Effector memory CD8-positive, alpha-beta T cell (primary cell): ENCODE data around the gene ADAMTSL1.

Source experiments
- ATAC-seq: fragments of 150-1000 bp; cut with Tn5 transposase; replicated peaks from 2 replicates; pipeline ENCODE4 v1.10.0; 2021; ENCODE audit warnings: mild to moderate bottlenecking, moderate library complexity
- DNase-seq, 3 experiments: peaks; one replicate each; pipeline ENCODE4 v3.0.0; 2021
- H3K27ac Mint-ChIP-seq, 2 donors: one replicate each; pipeline ENCODE4 v1.8.0; 2022; ENCODE audit warnings: mild to moderate bottlenecking in 2 of 2, mixed read lengths in 2 of 2, moderate library complexity in 2 of 2
- H3K27me3 Mint-ChIP-seq, 2 donors: one replicate each; pipeline ENCODE4 v1.8.0; 2022; ENCODE audit warnings: mixed read lengths in 2 of 2
- H3K36me3 Mint-ChIP-seq: one replicate; pipeline ENCODE4 v1.8.0; 2022; ENCODE audit warnings: mild to moderate bottlenecking, moderate library complexity, mixed read lengths; ENCODE audit not compliant: insufficient read depth
- H3K4me1 Mint-ChIP-seq, 2 donors: one replicate each; pipeline ENCODE4 v1.8.0; 2022; ENCODE audit warnings: low read depth in 2 of 2, mixed read lengths in 2 of 2
- H3K4me3 Mint-ChIP-seq, 2 donors: one replicate each; pipeline ENCODE4 v1.8.0; 2022; ENCODE audit warnings: mild to moderate bottlenecking in 2 of 2, mixed read lengths in 2 of 2, moderate library complexity in 2 of 2
- H3K9me3 Mint-ChIP-seq, 2 donors: one replicate each; pipeline ENCODE4 v1.8.0; 2022; ENCODE audit warnings: mixed read lengths in 2 of 2

The ADAMTSL1 gene

DNA sequence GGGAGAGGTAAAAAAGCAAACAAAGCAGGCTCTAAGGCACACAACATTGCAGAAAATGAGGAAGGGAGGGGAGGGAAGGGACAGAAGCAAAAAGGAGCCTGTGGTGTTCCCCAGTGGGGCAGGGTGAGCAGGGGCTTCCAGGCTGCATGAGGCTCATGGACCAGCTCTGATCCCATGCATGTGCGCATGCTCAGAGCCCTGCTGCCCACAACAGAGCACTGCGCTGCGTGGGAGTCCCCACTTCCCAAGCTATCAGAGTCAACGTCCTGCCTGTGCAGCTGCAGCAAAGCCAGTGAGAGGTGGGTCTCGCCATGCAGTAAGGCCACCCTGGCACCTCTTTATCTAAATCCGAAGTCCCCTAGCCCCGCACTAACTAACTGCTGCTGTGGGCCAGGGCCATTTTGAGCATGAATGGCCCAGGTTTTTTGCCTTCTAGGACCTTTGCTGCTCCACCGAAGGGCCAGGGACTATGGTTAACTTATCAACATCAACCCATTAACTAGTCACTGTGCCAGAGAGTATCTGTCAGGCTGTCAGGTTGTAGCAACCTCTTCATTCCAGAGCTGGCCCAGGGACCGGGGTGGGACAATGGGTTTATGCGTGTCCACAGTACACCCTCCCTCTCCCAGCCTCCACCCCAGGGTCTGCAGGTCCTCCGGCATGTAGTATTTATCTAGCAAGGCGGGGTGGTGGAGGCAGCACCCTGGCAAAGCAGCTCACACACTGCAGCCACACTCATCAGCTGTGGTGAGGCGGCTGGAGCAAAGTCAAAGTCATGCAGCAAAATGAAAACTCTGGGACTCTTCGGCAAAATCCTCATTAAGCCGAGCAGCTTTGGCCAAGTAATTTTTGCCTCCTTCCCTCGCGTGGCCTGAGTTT, 435.4 kb downstream of the ADAMTSL1 start:
- Mint-ChIP-seq H3K36me3 (no peaks in the 10 kb centered on the region), H3K27me3 (peaks cover 26 to 64% of the 10 kb centered on the region in 2 donors), H3K27ac (no peak overlapping the region), H3K4me3 (no peak overlapping the region), H3K9me3 (peaks cover 0 to 2% of the 10 kb centered on the region in 2 donors), H3K4me1 (peaks cover 0 to 2% of the 10 kb centered on the region in 2 donors)
- DNase-seq: no peak
- ATAC-seq: no peak

DNA sequence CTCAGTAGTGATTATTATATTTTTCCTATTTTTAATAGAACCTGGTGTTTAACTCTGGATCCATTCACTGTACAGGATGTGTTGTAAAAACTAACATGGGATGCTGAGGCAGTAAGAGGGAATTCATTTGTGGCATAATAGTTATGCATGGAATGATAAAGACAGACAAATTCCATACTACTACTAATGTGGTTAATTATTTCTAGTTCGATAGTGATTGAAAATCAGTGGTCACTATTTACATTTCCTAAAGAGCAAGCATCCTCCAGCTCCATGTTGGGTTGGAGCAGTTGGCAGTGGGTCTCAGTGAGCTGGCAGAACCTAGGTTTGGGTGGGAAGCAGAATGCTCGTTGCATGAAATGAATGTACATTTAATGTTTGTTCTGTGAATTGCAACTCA, 436.5 kb downstream of the ADAMTSL1 start:
- ATAC-seq (no peak), DNase-seq (no peak)
- H3K27me3 Mint-ChIP-seq: peaks cover 26 to 64% of the 10 kb centered on the region in 2 donors
- no peak overlapping the region for H3K4me3 Mint-ChIP-seq
- H3K4me1 Mint-ChIP-seq: peaks cover 0 to 2% of the 10 kb centered on the region in 2 donors
- H3K27ac Mint-ChIP-seq: no peak overlapping the region
- H3K36me3 Mint-ChIP-seq: no peaks in the 10 kb centered on the region
- H3K9me3 Mint-ChIP-seq: peaks cover 0 to 2% of the 10 kb centered on the region in 2 donors

- no peak overlapping the region for H3K27ac Mint-ChIP-seq
- H3K4me3 Mint-ChIP-seq: no peak overlapping the region
- H3K27me3 Mint-ChIP-seq: peaks cover 25 to 60% of the 10 kb centered on the region in 2 donors
- ATAC-seq: no peak
- peaks cover 0 to 2% of the 10 kb centered on the region in 2 donors for H3K4me1 Mint-ChIP-seq
- DNase-seq: no peak
- peaks cover 0 to 2% of the 10 kb centered on the region in 2 donors for H3K9me3 Mint-ChIP-seq
- no peaks in the 10 kb centered on the region for H3K36me3 Mint-ChIP-seq
Observed at GRCh38 chr9:18910916-18911315, 437.0 kb downstream of the ADAMTSL1 start.

- DNase-seq (no peak), ATAC-seq (no peak)
- Mint-ChIP-seq H3K4me3 (no peak overlapping the region), H3K36me3 (no peaks in the 10 kb centered on the region), H3K9me3 (no peaks in the 10 kb centered on the region), H3K27me3 (peaks cover 19 to 59% of the 10 kb centered on the region in 2 donors), H3K27ac (no peak overlapping the region), H3K4me1 (peaks cover 0 to 2% of the 10 kb centered on the region in 2 donors)
Observed at GRCh38 chr9:18911714-18912342, 437.9 kb downstream of the ADAMTSL1 start.

DNA sequence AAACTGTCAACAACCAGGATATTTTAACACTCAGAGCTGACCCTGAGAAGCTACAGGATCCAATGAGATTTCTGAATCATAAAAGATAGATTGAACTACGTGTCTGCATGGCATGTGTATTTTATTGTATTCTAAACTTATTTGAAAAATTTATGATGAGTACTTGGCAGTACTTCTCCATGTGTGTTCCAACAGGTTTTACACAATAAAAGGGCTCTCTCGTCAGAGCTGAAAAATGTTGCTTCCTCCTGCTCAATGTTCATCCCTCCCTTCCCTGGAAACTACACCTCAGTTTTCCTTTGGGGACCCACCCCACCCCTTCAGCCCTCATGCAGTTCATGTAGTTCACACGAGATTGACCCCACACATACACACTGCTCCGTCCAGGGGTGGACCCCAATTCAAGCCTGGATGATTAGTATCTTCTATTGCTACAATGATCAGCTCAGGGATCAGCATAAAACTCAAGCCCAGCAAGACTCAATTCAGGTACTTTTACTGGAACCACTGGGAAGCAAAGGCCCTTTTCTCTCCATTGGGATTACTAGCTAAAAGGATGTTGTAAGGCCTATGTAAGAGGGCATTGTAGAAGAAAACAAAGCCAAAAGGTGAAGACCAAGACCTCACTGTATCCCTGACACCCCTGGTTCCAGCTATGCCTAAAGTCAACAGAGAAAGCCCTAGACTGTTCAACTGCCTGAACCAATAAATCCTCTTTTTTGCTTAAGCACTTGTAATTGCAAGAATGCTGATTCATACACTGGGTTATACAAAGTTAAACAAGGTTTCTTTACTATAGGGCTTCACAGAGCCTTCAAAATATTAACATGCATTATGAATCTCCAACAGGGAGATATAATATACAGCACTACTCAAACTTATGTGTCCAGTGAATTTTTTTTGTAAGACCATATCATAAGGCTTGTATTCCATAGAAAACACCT, 446.5 kb downstream of the ADAMTSL1 start:
- ATAC-seq (no peak), DNase-seq (no peak)
- Mint-ChIP-seq H3K4me1 (no peaks in the 10 kb centered on the region), H3K9me3 (no peaks in the 10 kb centered on the region), H3K4me3 (no peak overlapping the region), H3K36me3 (no peaks in the 10 kb centered on the region), H3K27me3 (peaks cover 14 to 19% of the 10 kb centered on the region in 2 donors), H3K27ac (peak overlapping the region in 1 of 2 donors; percentile 24)

DNA sequence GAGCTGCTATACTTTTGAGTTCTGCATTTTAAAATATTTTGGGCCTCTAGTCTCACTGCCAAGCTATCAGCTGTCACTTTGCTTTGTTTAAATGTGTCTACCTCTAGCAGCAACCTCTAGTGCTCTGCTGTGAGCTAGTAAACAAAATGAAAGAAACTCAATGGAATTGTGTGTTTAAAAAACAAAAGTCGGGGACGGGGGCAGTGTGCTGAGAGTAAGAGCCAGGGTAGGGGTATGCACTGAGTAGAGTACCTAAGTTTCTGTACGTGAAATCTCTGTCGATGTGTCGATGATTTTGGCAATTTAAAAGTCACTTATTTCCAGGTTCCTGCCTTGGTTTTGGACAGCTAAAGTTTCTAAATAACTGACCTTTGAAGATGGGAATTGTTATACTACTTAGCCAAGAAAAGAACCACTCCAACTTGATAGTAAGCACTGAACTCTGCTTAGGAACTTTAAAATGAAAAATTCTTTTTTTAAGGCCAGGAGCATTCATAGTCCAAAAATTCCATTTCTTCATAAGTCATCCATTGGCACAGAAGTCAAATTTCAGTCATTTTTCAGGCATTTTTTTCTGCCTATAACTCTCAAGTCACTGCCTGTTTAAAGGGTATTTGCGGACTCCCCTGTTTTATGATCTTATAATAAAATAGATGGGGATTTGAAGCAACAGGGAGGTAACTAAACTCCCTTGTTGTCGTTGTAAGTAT, 447.6 kb downstream of the ADAMTSL1 start:
- Mint-ChIP-seq H3K4me3 (no peak overlapping the region), H3K27ac (no peak overlapping the region), H3K36me3 (no peaks in the 10 kb centered on the region), H3K9me3 (no peaks in the 10 kb centered on the region), H3K4me1 (no peaks in the 10 kb centered on the region), H3K27me3 (peaks cover 14% of the 10 kb centered on the region in 2 donors)
- ATAC-seq (no peak), DNase-seq (no peak)

GRCh38 chr9:18922161-18922885, 448.4 kb downstream of the ADAMTSL1 start:
- ATAC-seq (no peak), DNase-seq (no peak)
- no peaks in the 10 kb centered on the region for H3K9me3 Mint-ChIP-seq
- no peak overlapping the region for H3K4me3 Mint-ChIP-seq
- H3K27ac Mint-ChIP-seq: no peak overlapping the region
- no peaks in the 10 kb centered on the region for H3K4me1 Mint-ChIP-seq
- H3K36me3 Mint-ChIP-seq: no peaks in the 10 kb centered on the region
- peaks cover 9 to 14% of the 10 kb centered on the region in 2 donors for H3K27me3 Mint-ChIP-seq

DNA sequence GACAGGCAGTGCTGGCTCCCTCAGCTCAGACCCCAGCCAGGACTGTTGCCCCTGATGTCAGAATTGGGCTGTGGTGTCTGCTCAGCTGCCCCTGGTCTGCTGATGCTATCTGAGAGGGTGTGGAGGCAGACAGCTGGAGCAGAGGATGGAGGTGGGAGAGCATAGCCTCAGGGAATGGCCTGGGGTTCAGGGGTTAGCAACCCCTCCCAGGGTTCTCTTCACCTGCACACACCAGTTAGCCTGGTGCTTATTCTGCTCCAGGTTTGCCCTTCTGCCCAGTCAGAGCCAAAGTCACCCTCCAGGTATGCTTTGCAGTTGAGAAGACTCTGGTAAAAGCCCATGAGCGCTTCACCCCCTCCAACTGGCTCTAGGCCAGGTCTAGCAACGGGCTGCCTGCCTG, 449.2 kb downstream of the ADAMTSL1 start:
- no peak for ATAC-seq
- H3K36me3 Mint-ChIP-seq: no peaks in the 10 kb centered on the region
- H3K4me3 Mint-ChIP-seq: no peak overlapping the region
- H3K27me3 Mint-ChIP-seq: peaks cover 9 to 10% of the 10 kb centered on the region in 2 donors
- H3K4me1 Mint-ChIP-seq: no peaks in the 10 kb centered on the region
- no peaks in the 10 kb centered on the region for H3K9me3 Mint-ChIP-seq
- DNase-seq: no peak
- no peak overlapping the region for H3K27ac Mint-ChIP-seq

GRCh38 chr9:18923671-18924430, 449.9 kb downstream of the ADAMTSL1 start:
- ATAC-seq: no peak
- Mint-ChIP-seq H3K4me1 (no peaks in the 10 kb centered on the region), H3K27ac (no peak overlapping the region)

GRCh38 chr9:18925880-18926279, 451.9 kb downstream of the ADAMTSL1 start:
- Mint-ChIP-seq H3K9me3 (no peaks in the 10 kb centered on the region), H3K27me3 (no peaks in the 10 kb centered on the region), H3K4me3 (no peak overlapping the region), H3K36me3 (no peaks in the 10 kb centered on the region), H3K27ac (no peak overlapping the region), H3K4me1 (no peaks in the 10 kb centered on the region)
- DNase-seq: no peak
- ATAC-seq: no peak

More at GRCh38 chr9:18923671-18924430, 449.9 kb downstream of the ADAMTSL1 start:
- Mint-ChIP-seq H3K27me3 (peaks cover 9 to 10% of the 10 kb centered on the region in 2 donors), H3K9me3 (no peaks in the 10 kb centered on the region), H3K36me3 (no peaks in the 10 kb centered on the region), H3K4me3 (no peak overlapping the region)
- no peak for DNase-seq

GRCh38 chr9:18926513-18926912, 452.6 kb downstream of the ADAMTSL1 start:
- DNase-seq (no peak), ATAC-seq (no peak)
- no peaks in the 10 kb centered on the region for H3K9me3 Mint-ChIP-seq
- H3K27ac Mint-ChIP-seq: no peak overlapping the region
- H3K4me3 Mint-ChIP-seq: no peak overlapping the region
- no peaks in the 10 kb centered on the region for H3K36me3 Mint-ChIP-seq
- no peaks in the 10 kb centered on the region for H3K4me1 Mint-ChIP-seq
- H3K27me3 Mint-ChIP-seq: no peaks in the 10 kb centered on the region

GRCh38 chr9:18928711-18929110, 454.8 kb downstream of the ADAMTSL1 start:
- no peaks in the 10 kb centered on the region for H3K9me3 Mint-ChIP-seq
- no peak overlapping the region for H3K4me3 Mint-ChIP-seq
- H3K36me3 Mint-ChIP-seq: no peaks in the 10 kb centered on the region
- H3K4me1 Mint-ChIP-seq: no peaks in the 10 kb centered on the region
- ATAC-seq (no peak), DNase-seq (no peak)
- H3K27me3 Mint-ChIP-seq: no peaks in the 10 kb centered on the region
- no peak overlapping the region for H3K27ac Mint-ChIP-seq
